Measurements from ENCODE around the gene TLCD2.
A peak's percentile ranks its signal among the peaks of the same experiment; 100 is the strongest.

TLCD2 gene

GRCh38 chr17:1720856-1721386, 10.7 kb upstream of the TLCD2 start:
- peak; percentile 89 for TF ChIP-seq RAD21 (IDR thresholded peaks at IDR 0.05; ENCODE audit: low read depth)
- TF ChIP-seq TCF12 (IDR thresholded peaks at IDR 0.05; ENCODE audit: low read depth) = no peak

DNA sequence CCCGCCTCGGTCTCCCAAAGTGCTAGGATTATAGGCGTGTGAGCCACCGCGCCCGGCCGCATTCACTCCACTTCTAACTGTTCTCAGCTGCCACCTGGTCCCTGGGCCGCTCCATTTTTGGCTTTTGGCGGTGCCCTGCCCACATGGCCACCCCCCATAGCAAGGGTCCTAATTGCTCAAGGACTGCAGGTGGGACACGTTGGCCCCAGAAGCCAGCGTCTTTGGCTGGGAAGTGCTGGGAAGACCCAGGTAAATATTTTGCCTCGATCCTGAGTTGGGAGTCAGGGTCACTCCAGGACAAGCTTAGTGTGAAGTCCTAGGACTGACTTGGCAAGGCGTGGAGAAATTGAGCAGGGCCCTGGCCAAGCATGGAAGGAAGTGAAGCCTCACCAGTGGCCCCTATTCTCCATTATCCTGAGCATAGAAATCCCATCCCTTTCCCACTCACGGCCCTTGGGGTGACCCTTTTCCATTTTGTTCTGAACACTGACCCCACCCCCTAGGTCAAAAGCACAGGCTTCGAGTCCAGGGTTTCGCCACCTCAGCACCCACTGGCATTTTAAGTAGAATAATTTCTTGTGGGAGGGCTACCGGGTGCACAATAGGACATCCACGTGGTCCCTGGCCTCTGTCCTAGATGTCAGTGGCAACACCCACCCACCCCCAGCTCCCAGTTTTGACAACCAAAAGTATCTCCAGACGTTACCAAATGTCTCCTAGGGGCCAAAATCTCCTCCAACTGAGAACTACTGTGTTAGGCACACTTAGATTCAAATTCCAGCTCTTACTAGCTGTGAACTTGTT, 8.4 kb upstream of the TLCD2 start:
- TF ChIP-seq CEBPB (IDR thresholded peaks at IDR 0.05) (no peak), ZBTB7A (IDR thresholded peaks at IDR 0.05; ENCODE audit: low read depth) (no peak), CREB1 (IDR thresholded peaks at IDR 0.05; ENCODE audit: low read depth) (no peak), TCF12 (IDR thresholded peaks at IDR 0.05; ENCODE audit: low read depth) (no peak), TAF1 (IDR thresholded peaks at IDR 0.05; ENCODE audit: low read depth) (no peak), NFIC (IDR thresholded peaks at IDR 0.05) (no peak)
- TF ChIP-seq, protein P1, sequence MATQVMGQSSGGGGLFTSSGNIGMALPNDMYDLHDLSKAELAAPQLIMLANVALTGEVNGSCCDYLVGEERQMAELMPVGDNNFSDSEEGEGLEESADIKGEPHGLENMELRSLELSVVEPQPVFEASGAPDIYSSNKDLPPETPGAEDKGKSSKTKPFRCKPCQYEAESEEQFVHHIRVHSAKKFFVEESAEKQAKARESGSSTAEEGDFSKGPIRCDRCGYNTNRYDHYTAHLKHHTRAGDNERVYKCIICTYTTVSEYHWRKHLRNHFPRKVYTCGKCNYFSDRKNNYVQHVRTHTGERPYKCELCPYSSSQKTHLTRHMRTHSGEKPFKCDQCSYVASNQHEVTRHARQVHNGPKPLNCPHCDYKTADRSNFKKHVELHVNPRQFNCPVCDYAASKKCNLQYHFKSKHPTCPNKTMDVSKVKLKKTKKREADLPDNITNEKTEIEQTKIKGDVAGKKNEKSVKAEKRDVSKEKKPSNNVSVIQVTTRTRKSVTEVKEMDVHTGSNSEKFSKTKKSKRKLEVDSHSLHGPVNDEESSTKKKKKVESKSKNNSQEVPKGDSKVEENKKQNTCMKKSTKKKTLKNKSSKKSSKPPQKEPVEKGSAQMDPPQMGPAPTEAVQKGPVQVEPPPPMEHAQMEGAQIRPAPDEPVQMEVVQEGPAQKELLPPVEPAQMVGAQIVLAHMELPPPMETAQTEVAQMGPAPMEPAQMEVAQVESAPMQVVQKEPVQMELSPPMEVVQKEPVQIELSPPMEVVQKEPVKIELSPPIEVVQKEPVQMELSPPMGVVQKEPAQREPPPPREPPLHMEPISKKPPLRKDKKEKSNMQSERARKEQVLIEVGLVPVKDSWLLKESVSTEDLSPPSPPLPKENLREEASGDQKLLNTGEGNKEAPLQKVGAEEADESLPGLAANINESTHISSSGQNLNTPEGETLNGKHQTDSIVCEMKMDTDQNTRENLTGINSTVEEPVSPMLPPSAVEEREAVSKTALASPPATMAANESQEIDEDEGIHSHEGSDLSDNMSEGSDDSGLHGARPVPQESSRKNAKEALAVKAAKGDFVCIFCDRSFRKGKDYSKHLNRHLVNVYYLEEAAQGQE (IDR thresholded peaks at IDR 0.05; ENCODE audit: low read depth) = no peak

DNA sequence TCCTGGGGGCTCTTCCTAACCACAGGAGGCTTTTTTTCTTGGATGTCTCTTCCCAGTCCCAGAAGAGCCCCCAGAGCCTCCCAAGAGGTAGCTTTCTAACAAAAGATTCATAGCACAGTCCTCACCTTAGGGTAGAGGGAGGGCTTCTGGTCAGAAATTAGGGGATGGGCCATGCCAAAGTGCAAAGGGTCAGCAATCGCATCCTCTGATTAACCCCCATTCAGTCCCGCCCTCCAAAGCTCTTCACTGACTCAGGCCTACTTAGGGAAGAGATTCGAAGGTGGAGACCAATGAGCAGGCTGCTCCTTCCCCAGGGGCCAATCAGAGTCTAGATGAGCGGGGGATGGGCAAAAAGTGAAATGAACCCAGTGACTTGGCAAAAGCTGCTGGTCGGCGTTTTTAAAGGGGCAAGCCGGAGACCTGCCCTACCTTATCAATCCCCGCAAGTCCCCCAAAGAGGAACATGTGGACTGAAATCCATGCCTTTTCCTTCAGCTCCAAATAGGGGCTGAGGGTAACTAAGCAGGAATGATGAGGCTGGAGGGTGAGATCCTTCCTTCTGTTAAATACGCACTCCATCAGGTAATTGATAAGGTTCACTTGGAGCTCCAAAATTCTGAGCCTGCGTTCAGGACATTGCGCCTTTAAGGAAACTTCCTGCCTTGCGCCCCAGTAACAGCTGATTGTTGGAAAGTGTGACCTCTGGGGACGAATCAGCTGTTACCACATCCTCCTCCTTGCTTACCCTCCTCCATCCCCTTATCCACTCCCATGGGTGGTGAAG, 6.9 kb upstream of the TLCD2 start:
- TF ChIP-seq TEAD4 (IDR thresholded peaks at IDR 0.05) (no peak), NFIC (IDR thresholded peaks at IDR 0.05) (peak; percentile 60), EGR1 (IDR thresholded peaks at IDR 0.05) (no peak), TAF1 (IDR thresholded peaks at IDR 0.05; ENCODE audit: low read depth) (peak; percentile 36; the same call in 1 of the 2 replicates), RAD21 (IDR thresholded peaks at IDR 0.05; ENCODE audit: low read depth) (no peak), TCF12 (IDR thresholded peaks at IDR 0.05; ENCODE audit: low read depth) (peak; percentile 22; the same call in 1 of the 2 replicates), EP300 (IDR thresholded peaks at IDR 0.05; ENCODE audit: borderline replicate concordance) (peak; percentile 45; the same call in 1 of the 2 replicates), CREB1 (IDR thresholded peaks at IDR 0.05; ENCODE audit: low read depth) (no peak), YY1 (IDR thresholded peaks at IDR 0.05; ENCODE audit: low read depth) (no peak), CEBPB (IDR thresholded peaks at IDR 0.05) (no peak), USF1 (IDR thresholded peaks at IDR 0.05) (peak; percentile 79), ZBTB7A (IDR thresholded peaks at IDR 0.05; ENCODE audit: low read depth) (no peak), FOXM1 (IDR thresholded peaks at IDR 0.05; ENCODE audit: borderline replicate concordance, low read depth) (peak; percentile 49; the same call in 1 of the 2 replicates)
- TF ChIP-seq, protein P1 (IDR thresholded peaks at IDR 0.05; ENCODE audit: low read depth) = no peak
- TF ChIP-seq, protein P2, sequence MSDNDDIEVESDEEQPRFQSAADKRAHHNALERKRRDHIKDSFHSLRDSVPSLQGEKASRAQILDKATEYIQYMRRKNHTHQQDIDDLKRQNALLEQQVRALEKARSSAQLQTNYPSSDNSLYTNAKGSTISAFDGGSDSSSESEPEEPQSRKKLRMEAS (IDR thresholded peaks at IDR 0.05) = peak; percentile 91

DNA sequence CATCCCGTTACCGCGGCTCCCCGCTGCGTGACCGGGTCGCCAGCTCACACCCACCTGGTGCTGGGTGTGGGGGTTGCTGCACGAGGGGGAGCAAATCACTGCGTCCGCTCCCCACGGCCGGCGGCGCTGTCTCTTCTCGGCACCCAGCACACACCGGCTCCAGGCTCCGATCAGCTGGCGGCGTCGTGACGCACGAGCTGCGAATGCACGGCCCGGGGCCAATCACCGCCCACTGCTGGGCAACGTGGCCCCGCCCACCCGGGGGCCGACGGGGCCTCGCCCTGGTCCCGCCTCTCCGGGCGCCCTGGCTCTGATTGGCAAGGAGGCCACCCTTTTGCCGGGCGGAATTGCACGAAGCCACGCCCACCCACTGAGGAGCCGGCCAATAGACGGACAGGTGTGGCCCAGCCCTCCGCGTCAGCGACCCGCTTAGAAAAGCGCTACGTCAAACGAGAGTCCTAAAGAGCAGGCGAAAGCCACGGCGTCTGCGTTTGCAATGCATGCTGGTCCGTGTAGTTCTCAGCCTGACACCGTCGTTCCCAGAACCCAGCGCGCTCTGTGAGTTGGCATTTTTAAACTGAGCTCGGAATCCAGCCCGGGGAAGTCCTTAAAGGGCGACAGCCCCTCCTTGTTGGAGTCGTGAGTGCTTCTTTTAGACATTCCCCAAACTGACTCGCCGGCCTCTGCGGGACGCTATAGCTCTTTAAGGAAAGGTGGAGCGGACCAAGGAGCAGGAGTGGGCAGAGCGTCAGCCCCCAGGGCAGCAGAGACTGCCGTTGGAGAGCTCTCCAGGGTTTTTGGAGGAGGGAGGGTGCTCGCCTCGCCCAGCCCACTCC, 6.1 kb upstream of the TLCD2 start:
- TF ChIP-seq RAD21 (IDR thresholded peaks at IDR 0.05; ENCODE audit: low read depth) (no peak), CREB1 (IDR thresholded peaks at IDR 0.05; ENCODE audit: low read depth) (peak; percentile 93), USF1 (IDR thresholded peaks at IDR 0.05) (peak; percentile 76), TEAD4 (IDR thresholded peaks at IDR 0.05) (peak; percentile 66), TCF12 (IDR thresholded peaks at IDR 0.05; ENCODE audit: low read depth) (peak; percentile 52; the same call in 1 of the 2 replicates), NFIC (IDR thresholded peaks at IDR 0.05) (no peak), ZBTB7A (IDR thresholded peaks at IDR 0.05; ENCODE audit: low read depth) (no peak), FOXM1 (IDR thresholded peaks at IDR 0.05; ENCODE audit: borderline replicate concordance, low read depth) (peak; percentile 34; the same call in 1 of the 2 replicates), EP300 (IDR thresholded peaks at IDR 0.05; ENCODE audit: borderline replicate concordance) (no peak), EGR1 (IDR thresholded peaks at IDR 0.05) (0 out of 2 replicates have a peak, but pooled peaks have one; percentile 20), TAF1 (IDR thresholded peaks at IDR 0.05; ENCODE audit: low read depth) (peak; percentile 92), YY1 (IDR thresholded peaks at IDR 0.05; ENCODE audit: low read depth) (0 out of 2 replicates have a peak, but pooled peaks have one; percentile 22), CEBPB (IDR thresholded peaks at IDR 0.05) (no peak)
- TF ChIP-seq, protein P2 (IDR thresholded peaks at IDR 0.05) = peak; percentile 76
- TF ChIP-seq, protein P1 (IDR thresholded peaks at IDR 0.05; ENCODE audit: low read depth) = no peak
